Measurements from ENCODE around the gene MAST1.
A peak's percentile ranks its signal among the peaks of the same experiment; 100 is the strongest.
"Not testable (repeated sequence)": the region's sequence is repeated elsewhere in the genome, so short reads cannot be mapped to it uniquely, and the experiment has no call there.

The MAST1 gene

GRCh38 chr19:12886969-12887747, 48.8 kb downstream of the MAST1 start, which contains the start of gene KLF1:
Gene KLF1, minus strand, starts transcription at chr19:12887201. Its CDS starts 61 bp downstream, at chr19:12887140.
- Histone ChIP-seq H3K4me1 (ENCODE audit: insufficient read depth, low read length, poor library complexity, severe bottlenecking) (peaks cover 5% of the 10 kb centered on the region), H3K4me3 (ENCODE audit: low read length, poor library complexity, severe bottlenecking) (no peak within 1 kb of the TSS), H3K27me3 (ENCODE audit: insufficient read depth, low read length, poor library complexity, severe bottlenecking) (no peaks in the 10 kb centered on the region), H4K20me1 (ENCODE audit: insufficient read depth, low read length, poor library complexity, severe bottlenecking) (peaks cover 10% of the 10 kb centered on the region), H2AFZ (ENCODE audit: low read length) (no peak within 1 kb of the TSS), H3K36me3 (ENCODE audit: insufficient read depth, low read length) (no peaks in the 10 kb centered on the region), H3K4me2 (ENCODE audit: low read depth, low read length, poor library complexity, severe bottlenecking) (no peak within 1 kb of the TSS), H3K9ac (ENCODE audit: low read depth, low read length, poor library complexity, severe bottlenecking) (no peak within 1 kb of the TSS), H3K9me2 (replicated peaks; ENCODE audit: low read depth, low read length) (no peaks in the 10 kb centered on the region), H3F3A (ENCODE audit: low read depth) (no peaks in the 10 kb centered on the region), H3K79me2 (ENCODE audit: insufficient read depth, low read length) (peaks cover 12% of the 10 kb centered on the region), H3K9me3 (ENCODE audit: insufficient read depth, low read depth, low read length) (peaks cover 5% of the 10 kb centered on the region; the same call in 1 of the 2 replicates)
- TF ChIP-seq EZH2phosphoT487 (IDR thresholded peaks at IDR 0.05; ENCODE audit: borderline replicate concordance), result no peak
- no peak for TF ChIP-seq CTCF (conservative IDR thresholded peaks at IDR 0.05; ENCODE audit: low read length)

- Histone ChIP-seq H4K20me1 (ENCODE audit: insufficient read depth, low read length, poor library complexity, severe bottlenecking) (peaks cover 10% of the 10 kb centered on the region), H3K9ac (ENCODE audit: low read depth, low read length, poor library complexity, severe bottlenecking) (no peak overlapping the region), H3K4me2 (ENCODE audit: low read depth, low read length, poor library complexity, severe bottlenecking) (no peak overlapping the region), H3K79me2 (ENCODE audit: insufficient read depth, low read length) (peaks cover 14% of the 10 kb centered on the region), H3K4me3 (ENCODE audit: low read length, poor library complexity, severe bottlenecking) (no peak overlapping the region), H3K27me3 (ENCODE audit: insufficient read depth, low read length, poor library complexity, severe bottlenecking) (no peaks in the 10 kb centered on the region), H3K9me3 (ENCODE audit: insufficient read depth, low read depth, low read length) (peaks cover 5% of the 10 kb centered on the region; the same call in 1 of the 2 replicates), H2AFZ (ENCODE audit: low read length) (no peak overlapping the region), H3F3A (ENCODE audit: low read depth) (no peaks in the 10 kb centered on the region), H3K4me1 (ENCODE audit: insufficient read depth, low read length, poor library complexity, severe bottlenecking) (peaks cover 6% of the 10 kb centered on the region), H3K9me2 (replicated peaks; ENCODE audit: low read depth, low read length) (no peaks in the 10 kb centered on the region), H3K36me3 (ENCODE audit: insufficient read depth, low read length) (no peaks in the 10 kb centered on the region)
- TF ChIP-seq CTCF (conservative IDR thresholded peaks at IDR 0.05; ENCODE audit: low read length), result no peak
- TF ChIP-seq EZH2phosphoT487 (IDR thresholded peaks at IDR 0.05; ENCODE audit: borderline replicate concordance), result no peak
These were observed 49.8 kb downstream of the MAST1 start for GRCh38 chr19:12888006-12888603.

- H3K9me2 ChIP-seq (replicated peaks; ENCODE audit: low read depth, low read length); H3K27me3 ChIP-seq (ENCODE audit: insufficient read depth, low read length, poor library complexity, severe bottlenecking); H3K36me3 ChIP-seq (ENCODE audit: insufficient read depth, low read length); H3F3A ChIP-seq (ENCODE audit: low read depth); H3K4me1 ChIP-seq (ENCODE audit: insufficient read depth, low read length, poor library complexity, severe bottlenecking); H4K20me1 ChIP-seq (ENCODE audit: insufficient read depth, low read length, poor library complexity, severe bottlenecking); H3K9me3 ChIP-seq (ENCODE audit: insufficient read depth, low read depth, low read length): not testable (repeated sequence)
- peak overlapping the region; percentile 67; the same call in 1 of the 2 replicates for H2AFZ ChIP-seq (ENCODE audit: low read length)
- H3K4me3 ChIP-seq (ENCODE audit: low read length, poor library complexity, severe bottlenecking), result peak overlapping the region; percentile 83
- H3K9ac ChIP-seq (ENCODE audit: low read depth, low read length, poor library complexity, severe bottlenecking), result peak overlapping the region; percentile 53
- H3K79me2 ChIP-seq (ENCODE audit: insufficient read depth, low read length), result peaks cover 19% of the 10 kb centered on the region
- H3K4me2 ChIP-seq (ENCODE audit: low read depth, low read length, poor library complexity, severe bottlenecking), result peak overlapping the region; percentile 74
These were observed 52.0 kb downstream of the MAST1 start for GRCh38 chr19:12890299-12890786.
